ENCODE results near the gene MUS81. TPM values are rescaled to one million over a fixed set of nuclear protein-coding genes. Genes with fewer than 3 reads are reported as not detected.
"Not testable (repeated sequence)": the region's sequence is repeated elsewhere in the genome, so short reads cannot be mapped to it uniquely, and the experiment has no call there.

MUS81 gene
- total and polyA plus RNA-seq, 11 donors, result 24.6 to 56.1 (median 35.9) TPM

- WGBS, 4 donors, result 87 to 90% (median 89%) methylated on average over 8 of the region's 8 CpGs
- Histone ChIP-seq H3K36me3 (no peaks in the 10 kb centered on the region), H3K27ac (no peak overlapping the region), H3K27me3 (no peaks in the 10 kb centered on the region), H3K4me3 (no peak overlapping the region), H3K4me1 (no peaks in the 10 kb centered on the region), H3K9me3 (no peaks in the 10 kb centered on the region)
- DNase-seq (no peak), ATAC-seq (no peak)
- no peak for TF ChIP-seq POLR2A (IDR thresholded peaks at IDR 0.05)
- TF ChIP-seq CTCF (IDR thresholded peaks at IDR 0.05), result no peak
- intact Hi-C loops (cut with DNase I), result no loop called here
These were observed 33.1 kb upstream of the MUS81 start for GRCh38 chr11:65826984-65827735.

- ATAC-seq, result no peak
- Histone ChIP-seq H3K27ac (no peak overlapping the region), H3K9me3 (no peaks in the 10 kb centered on the region), H3K4me1 (peaks cover 0 to 15% (median 7%) of the 10 kb centered on the region in 12 donors), H3K4me3 (no peak overlapping the region), H3K36me3 (no peaks in the 10 kb centered on the region), H3K27me3 (no peaks in the 10 kb centered on the region)
- intact Hi-C loops (cut with DNase I), result no loop called here
- no peak for DNase-seq
- TF ChIP-seq POLR2A (IDR thresholded peaks at IDR 0.05) (no peak), CTCF (IDR thresholded peaks at IDR 0.05) (no peak)
- 48 to 63% (median 55%) methylated on average over 4 of the region's 4 CpGs for WGBS, 4 donors
These were observed 30.8 kb upstream of the MUS81 start for GRCh38 chr11:65829459-65829858.

GRCh38 chr11:65832231-65832630 is 28.0 kb upstream of the MUS81 start:
- peaks cover 0 to 15% (median 7%) of the 10 kb centered on the region in 12 donors for H3K4me1 ChIP-seq
- H3K36me3 ChIP-seq; H3K9me3 ChIP-seq; intact Hi-C loops (cut with DNase I); ATAC-seq; H3K27me3 ChIP-seq; DNase-seq; H3K27ac ChIP-seq; H3K4me3 ChIP-seq: not testable (repeated sequence)

GRCh38 chr11:65833297-65834030 is 26.8 kb upstream of the MUS81 start, which contains the start of gene SNX32:
TSS of gene SNX32 (plus strand) at chr11:65833963. CDS start at chr11:65834066, 103 bp downstream.
- WGBS, 4 donors, result 0 to 3% (median 1%) methylated on average over 40 to 63 of the region's 63 CpGs
- peak within 1 kb of the TSS; percentile 19 to 72 (median 62) for H3K4me3 ChIP-seq
- H3K27ac ChIP-seq, result peak within 1 kb of the TSS in 5 of 12 donors; percentile 19 to 56 (median 44)
- ATAC-seq (peak; percentile 100), DNase-seq (peak; percentile 95 to 97 (median 96))
- H3K36me3 ChIP-seq, result no peaks in the 10 kb centered on the region
- intact Hi-C loops (cut with DNase I), result no loop called here
- H3K27me3 ChIP-seq, result no peaks in the 10 kb centered on the region
- peaks cover 0 to 15% (median 7%) of the 10 kb centered on the region in 12 donors for H3K4me1 ChIP-seq
- TF ChIP-seq CTCF (IDR thresholded peaks at IDR 0.05), result no peak
- TF ChIP-seq POLR2A (IDR thresholded peaks at IDR 0.05), result no peak
- no peaks in the 10 kb centered on the region for H3K9me3 ChIP-seq

All from heart left ventricle (tissue), 16 donors.